NCI-H1105 treated with DMSO at 0.1 percent for 48 hours (cell line): ENCODE results near the gene F9.

Experiments used
- DNase-seq: peaks from one replicate; lab custom pipeline; 2025; lab: John Stamatoyannopoulos, UW

The F9 gene

DNA sequence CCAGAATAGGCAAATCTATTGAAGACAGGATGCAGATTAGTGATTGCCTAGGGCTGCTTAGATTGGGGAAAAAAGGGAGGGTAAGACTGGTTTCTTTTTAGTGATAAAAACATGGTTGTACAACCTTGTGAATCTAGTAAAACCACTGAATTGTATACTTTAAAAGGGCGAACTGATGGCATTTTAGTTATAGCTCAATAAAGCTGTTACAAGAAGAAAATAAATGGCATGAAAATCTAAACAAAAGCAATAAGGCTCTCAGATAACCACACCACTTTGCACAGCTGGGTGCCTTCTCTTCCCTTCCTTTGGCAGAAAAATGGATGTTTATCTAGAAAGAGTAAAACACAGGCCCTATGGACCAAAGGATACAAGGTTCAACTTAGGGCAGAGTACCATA, 69.6 kb downstream of the F9 start:
- DNase-seq, result no peak
